H1 (cell line): ENCODE results near the gene ARHGAP28. TPM values are rescaled to one million over a fixed set of nuclear protein-coding genes. Genes with fewer than 3 reads are reported as not detected.

Experiments used
- CTCF ChIA-PET: fragments of 300-600 bp; sonication (Branson Sonifier 250); formaldehyde crosslinking; loops from one replicate; lab custom pipeline; 2021; ENCODE audit not compliant: partially characterized antibody; lab: Charles Lee
- POLR2A ChIA-PET: fragments of 300-600 bp; sonication (Branson Sonifier 250); formaldehyde crosslinking; loops from one replicate; lab custom pipeline; 2021; ENCODE audit warnings: inconsistent platforms; ENCODE audit not compliant: partially characterized antibody; lab: Charles Lee
- DNase-seq, 2 experiments: peaks; one replicate each; pipeline versions ENCODE4 v3.0.0 to v3.0.0-alpha.2; 2010 to 2022; ENCODE audit warnings: low spot score in 2 of 2, low read depth in 1 of 2, mixed read lengths in 1 of 2
- FAIRE-seq: peaks from 2 replicates; lab custom pipeline; 2011; peaks lifted over from hg19 to GRCh38; lab: Jason Lieb, UNC
- H2AFZ ChIP-seq: 2 replicates; pipeline ENCODE4 v1.8.1; 2012; ENCODE audit warnings: low read length, inconsistent platforms
- H2AK5ac ChIP-seq: 2 replicates; pipeline ENCODE4 v1.6.1; 2013; ENCODE audit warnings: low read depth, low read length
- H2BK120ac ChIP-seq: replicated peaks from 2 replicates; pipeline ENCODE3; 2013; ENCODE audit warnings: low read depth, low read length, inconsistent platforms
- H2BK12ac ChIP-seq: 2 replicates; pipeline ENCODE4 v1.6.1; 2013; ENCODE audit warnings: low read depth, low read length
- H2BK15ac ChIP-seq: 2 replicates; pipeline ENCODE4 v1.6.1; 2013; ENCODE audit warnings: low read length
- H2BK20ac ChIP-seq: 2 replicates; pipeline ENCODE4 v1.6.1; 2013; ENCODE audit warnings: low read length
- H2BK5ac ChIP-seq: 2 replicates; pipeline ENCODE4 v1.6.1; 2013; ENCODE audit warnings: low read depth, low read length
- H3K14ac ChIP-seq: 2 replicates; pipeline ENCODE4 v1.6.1; 2013; ENCODE audit warnings: inconsistent platforms; ENCODE audit not compliant: insufficient read length
- H3K18ac ChIP-seq: 2 replicates; pipeline ENCODE4 v1.6.1; 2013; ENCODE audit warnings: low read length; ENCODE audit errors: extremely low read depth
- H3K23ac ChIP-seq: 2 replicates; pipeline ENCODE4 v1.6.1; 2013; ENCODE audit warnings: inconsistent platforms; ENCODE audit not compliant: insufficient read length
- H3K23me2 ChIP-seq: 2 replicates; pipeline ENCODE4 v1.6.1; 2013; ENCODE audit warnings: low read depth, low read length
- H3K27ac ChIP-seq: 2 replicates; pipeline ENCODE4 v1.6.1; 2011; ENCODE audit warnings: low read depth, low read length, inconsistent platforms
- H3K27me3 ChIP-seq, 4 experiments: replicated peaks in 1 of 4; 1 replicate in 1 of 4; 2 replicates in 3 of 4; pipeline versions ENCODE4 v1.6.1 to v1.8.1; 2011 to 2013; ENCODE audit warnings: low read length in 3 of 4, mild to moderate bottlenecking in 3 of 4, inconsistent platforms in 2 of 4, mixed read lengths in 2 of 4, moderate library complexity in 1 of 4; ENCODE audit not compliant: control insufficient read depth in 3 of 4, insufficient read depth in 3 of 4; ENCODE audit errors: extremely low read depth in 1 of 4
- H3K36me3 ChIP-seq, 4 experiments: 2 replicates each; pipeline versions ENCODE4 v1.6.1 to v1.8.1; 2011 to 2013; ENCODE audit warnings: mild to moderate bottlenecking in 4 of 4, low read length in 3 of 4, moderate library complexity in 2 of 4, control low read depth in 1 of 4, inconsistent platforms in 1 of 4; ENCODE audit not compliant: insufficient read depth in 4 of 4, control insufficient read depth in 2 of 4
- H3K4ac ChIP-seq: replicated peaks from 2 replicates; pipeline ENCODE3; 2013; ENCODE audit warnings: low read length, low read depth, mixed read lengths, inconsistent platforms; ENCODE audit not compliant: insufficient read length
- H3K4me1 ChIP-seq, 4 experiments: replicated peaks in 1 of 4; 1 replicate in 1 of 4; 2 replicates in 3 of 4; pipeline versions ENCODE4 v1.6.1 to v1.8.1; 2011 to 2013; ENCODE audit warnings: low read length in 3 of 4, inconsistent platforms in 2 of 4, mixed read lengths in 1 of 4; ENCODE audit not compliant: insufficient read depth in 4 of 4, control insufficient read depth in 3 of 4
- H3K4me2 ChIP-seq, 2 experiments: 2 replicates each; pipeline versions ENCODE4 v1.6.1 to v1.8.1; 2011 to 2013; ENCODE audit warnings: low read depth in 2 of 2, low read length in 2 of 2, control low read depth in 1 of 2, inconsistent platforms in 1 of 2, mild to moderate bottlenecking in 1 of 2; ENCODE audit not compliant: insufficient read depth in 1 of 2
- H3K4me3 ChIP-seq, 4 experiments: fragments of 200-600, 300-600 bp in 1 of 4; sonication (generic), shearing (Covaris generic), sonication (Bioruptor Twin) in 1 of 4; 2 replicates each; pipeline versions ENCODE4 v1.5.1 to v1.8.1; 2011 to 2016; ENCODE audit warnings: low read length in 4 of 4, low read depth in 3 of 4, control low read depth in 2 of 4, inconsistent platforms in 2 of 4, mild to moderate bottlenecking in 2 of 4, mixed read lengths in 1 of 4, moderate library complexity in 1 of 4; ENCODE audit not compliant: insufficient read depth in 2 of 4; ENCODE audit errors: extremely low read depth in 1 of 4
- H3K56ac ChIP-seq: replicated peaks from 2 replicates; pipeline ENCODE3; 2013; ENCODE audit warnings: low read depth, mild to moderate bottlenecking, mixed read lengths, low read length, inconsistent platforms; ENCODE audit not compliant: insufficient read length
- H3K79me1 ChIP-seq: 2 replicates; pipeline ENCODE4 v1.6.1; 2013; ENCODE audit warnings: low read depth, low read length, control low read depth
- H3K79me2 ChIP-seq, 2 experiments: 2 replicates each; pipeline versions ENCODE4 v1.6.1 to v1.8.1; 2012 to 2013; ENCODE audit warnings: low read length in 2 of 2, mild to moderate bottlenecking in 2 of 2, inconsistent platforms in 1 of 2; ENCODE audit not compliant: insufficient read depth in 2 of 2, control insufficient read depth in 1 of 2
- H3K9ac ChIP-seq, 4 experiments: replicated peaks in 1 of 4; 1 replicate in 1 of 4; 2 replicates in 3 of 4; pipeline versions ENCODE4 v1.6.1 to v1.8.1; 2011 to 2013; ENCODE audit warnings: low read depth in 3 of 4, low read length in 3 of 4, control low read depth in 2 of 4, mild to moderate bottlenecking in 2 of 4, moderate library complexity in 2 of 4, inconsistent platforms in 1 of 4; ENCODE audit errors: extremely low read depth in 1 of 4
- H3K9me3 ChIP-seq, 2 experiments: 2 replicates each; pipeline versions ENCODE4 v1.6.1 to v1.8.1; 2012 to 2013; ENCODE audit warnings: mild to moderate bottlenecking in 2 of 2, moderate library complexity in 2 of 2, control low read depth in 1 of 2, inconsistent platforms in 1 of 2, low read depth in 1 of 2, low read length in 1 of 2, mixed read lengths in 1 of 2; ENCODE audit not compliant: insufficient read depth in 2 of 2
- H4K20me1 ChIP-seq, 2 experiments: replicated peaks in 1 of 2; 2 replicates each; pipeline versions ENCODE3 to v1.8.1; 2011 to 2013; ENCODE audit warnings: inconsistent platforms in 2 of 2, low read length in 2 of 2, mild to moderate bottlenecking in 1 of 2; ENCODE audit not compliant: insufficient read depth in 2 of 2, control insufficient read depth in 1 of 2
- H4K5ac ChIP-seq: 2 replicates; pipeline ENCODE4 v1.6.1; 2013; ENCODE audit warnings: low read length, low read depth, mixed read lengths, inconsistent platforms; ENCODE audit not compliant: insufficient read length
- H4K8ac ChIP-seq: 2 replicates; pipeline ENCODE4 v1.8.0; 2013; ENCODE audit warnings: mild to moderate bottlenecking, moderate library complexity, low read length, inconsistent platforms; ENCODE audit not compliant: insufficient read depth; ENCODE audit errors: extremely low read depth
- H4K91ac ChIP-seq: replicated peaks from 2 replicates; pipeline ENCODE3; 2013; ENCODE audit warnings: low read length, mixed read lengths, inconsistent platforms; ENCODE audit not compliant: insufficient read length
- BACH1 ChIP-seq: IDR thresholded peaks from 2 replicates; pipeline ENCODE4 v1.6.1; 2012; ENCODE audit warnings: low read length, improper control_type of control experiment
- CHD2 ChIP-seq: IDR thresholded peaks from 2 replicates; pipeline ENCODE4 v1.6.1; 2012; ENCODE audit warnings: low read length, improper control_type of control experiment
- RBBP5 ChIP-seq: IDR thresholded peaks from 2 replicates; pipeline ENCODE4 v1.7.1; 2012; ENCODE audit warnings: low read depth, mild to moderate bottlenecking, inconsistent platforms, low read length, moderate library complexity, borderline replicate concordance
- SIN3A ChIP-seq, 2 experiments: IDR thresholded peaks in 1 of 2; conservative IDR thresholded peaks in 1 of 2; 2 replicates each; pipeline ENCODE4 v1.6.1; 2011 to 2012; ENCODE audit warnings: low read length in 2 of 2, improper control_type of control experiment in 1 of 2, low read depth in 1 of 2, mild to moderate bottlenecking in 1 of 2
- SP1 ChIP-seq: IDR thresholded peaks from 2 replicates; pipeline ENCODE4 v1.6.1; 2011; ENCODE audit warnings: low read depth, low read length
- TAF7 ChIP-seq: optimal IDR thresholded peaks from 2 replicates; pipeline ENCODE3; 2011; ENCODE audit warnings: low read depth, mild to moderate bottlenecking, inconsistent platforms, low read length, moderate library complexity, borderline replicate concordance
- WGBS, 2 experiments: shearing (Covaris generic) in 1 of 2; methylation state at CpG; one replicate each; pipeline versions ENCODE4 v1.1.6 to v1.1.7; 2013 to 2015; ENCODE audit warnings: low lambda C conversion rate in 2 of 2, mixed read lengths in 2 of 2, inconsistent platforms in 1 of 2, low coverage in 1 of 2, missing lambda C conversion rate in 1 of 2; ENCODE audit not compliant: insufficient replicate concordance in 2 of 2, insufficient coverage in 1 of 2, insufficient read length in 1 of 2; ENCODE audit errors: extremely low coverage in 1 of 2, missing lambda C conversion rate in 1 of 2; 5-methylcytosine and 5-hydroxymethylcytosine counted together
- polyA plus RNA-seq, 7 experiments: library from polyadenylated mRNA; depleted of rRNA in 3 of 7; stranded (reverse) in 5 of 7; unstranded in 2 of 7; fragments of >200 nt in 5 of 7; fragments of 200-250 nt in 2 of 7; gene quantifications; 1 replicate in 5 of 7; 2 replicates in 1 of 7; 4 replicates in 1 of 7; pipeline versions ENCODE4 v1.2.1 to v1.2.3, GENCODE V29; 2011 to 2013; ENCODE audit warnings: missing spikeins in 2 of 7, mixed read lengths in 2 of 7
- total RNA-seq: library from RNA; stranded (reverse); fragmentation: NEBNext Ultra II Directional; extraction: Animal tissue kit (Norgen Biotek cat#: 25700); gene quantifications from 2 replicates; pipeline ENCODE4 v1.2.1, GENCODE V29; 2021

Gene ARHGAP28
- total and polyA plus RNA-seq, 2 of the 8 experiments (the other 6 are each of a cell fraction or from before 2014, with no cell fraction given): 2.9 to 14.4 TPM

GRCh38 chr18:6814882-6815425 lies 85.4 kb downstream of the ARHGAP28 start:
- Histone ChIP-seq H2BK12ac (no peak overlapping the region), H3K9ac (no peak overlapping the region), H4K5ac (no peak overlapping the region), H2BK15ac (no peak overlapping the region), H3K4me2 (no peak overlapping the region), H3K4me1 (no peaks in the 10 kb centered on the region; a peak in 2 of 7 replicates), H4K20me1 (no peaks in the 10 kb centered on the region), H4K8ac (no peak overlapping the region), H3K18ac (no peak overlapping the region), H2BK5ac (no peak overlapping the region), H3K36me3 (no peaks in the 10 kb centered on the region), H3K23me2 (no peaks in the 10 kb centered on the region), H3K56ac (no peak overlapping the region), H3K79me2 (no peaks in the 10 kb centered on the region), H2AK5ac (no peak overlapping the region), H3K27ac (no peak overlapping the region), H2BK20ac (no peak overlapping the region), H3K4ac (no peak overlapping the region), H4K91ac (no peak overlapping the region), H3K79me1 (no peaks in the 10 kb centered on the region), H2BK120ac (no peak overlapping the region), H3K27me3 (no peaks in the 10 kb centered on the region), H3K4me3 (no peak overlapping the region), H3K23ac (no peak overlapping the region)
- WGBS, 2 experiments: 91% methylated on average over 4 of the region's 4 CpGs; no CpG with 5 or more reads in 1 of the 2 experiments
- CTCF ChIA-PET: interaction anchor here (1.0 to 1.2 kb wide), 2 partner anchors 37 to 293 kb away, joined by 3 read pairs; no protein-coding TSS in a partner anchor
- FAIRE-seq: no peak
- POLR2A ChIA-PET: no interaction called here
- DNase-seq: no peak
- no peak for TF ChIP-seq SIN3A (conservative IDR thresholded peaks at IDR 0.05 in 1 of 2, IDR thresholded peaks at IDR 0.05 in 1 of 2; ENCODE audit: low read depth in 1 of 2, low read length in 2 of 2)
- no peak for TF ChIP-seq SP1
- TF ChIP-seq BACH1: no peak
- no peak for TF ChIP-seq CHD2
- no peak for TF ChIP-seq RBBP5
- TF ChIP-seq TAF7: no peak
- TF ChIP-seq, all 59 proteins: peak for 0
- Histone ChIP-seq H2AFZ (no peak overlapping the region), H3K14ac (no peak overlapping the region), H3K9me3 (no peaks in the 10 kb centered on the region)
